ENCODE results near the gene NT5C3A. TPM values are rescaled to one million over a fixed set of nuclear protein-coding genes. Genes with fewer than 3 reads are reported as not detected.
"Not testable (repeated sequence)": the region's sequence is repeated elsewhere in the genome, so short reads cannot be mapped to it uniquely, and the experiment has no call there.

The NT5C3A gene
- total RNA-seq, 1 experiment from 2014 or later = 57.7 TPM

- Histone ChIP-seq H3K9me3 (ENCODE audit: low read depth, low read length, poor library complexity, severe bottlenecking) (no peaks in the 10 kb centered on the region), H3K36me3 (ENCODE audit: insufficient read depth, low read length, poor library complexity, severe bottlenecking) (peaks cover 29% of the 10 kb centered on the region), H3K27me3 (replicated peaks; ENCODE audit: insufficient read depth, low read depth, low read length, poor library complexity) (no peaks in the 10 kb centered on the region), H3K27ac (ENCODE audit: low read depth, low read length, poor library complexity, severe bottlenecking) (no peak overlapping the region), H3K4me3 (ENCODE audit: low read depth, low read length, poor library complexity, severe bottlenecking) (no peak overlapping the region), H3K4me1 (ENCODE audit: insufficient read depth, low read length, poor library complexity, severe bottlenecking) (no peaks in the 10 kb centered on the region)
- no peak for DNase-seq (ENCODE audit: low spot score)
- TF ChIP-seq EZH2 (IDR thresholded peaks at IDR 0.05; ENCODE audit: borderline replicate concordance, low read depth, low read length, poor library complexity, severe bottlenecking) = no peak
- no peak for TF ChIP-seq CTCF (conservative IDR thresholded peaks at IDR 0.05; ENCODE audit: low read depth, low read length)
- ChIA-PET CTCF (no interaction called here), POLR2A (ENCODE audit: low non-redundant PET) (no interaction called here)
- intact Hi-C loops (cut with micrococcal nuclease; ENCODE audit: unreplicated experiment) = no loop called here
- no TSS peak for BruUV-seq (replicated peaks)
These were observed 50.2 kb downstream of the NT5C3A start for GRCh38 chr7:33012364-33012763.

- H3K27me3 ChIP-seq (replicated peaks; ENCODE audit: insufficient read depth, low read depth, low read length, poor library complexity) = no peaks in the 10 kb centered on the region
- H3K9me3 ChIP-seq (ENCODE audit: low read depth, low read length, poor library complexity, severe bottlenecking) = no peaks in the 10 kb centered on the region
- CTCF ChIA-PET = no interaction called here
- no peak overlapping the region for H3K27ac ChIP-seq (ENCODE audit: low read depth, low read length, poor library complexity, severe bottlenecking)
- TF ChIP-seq CTCF (conservative IDR thresholded peaks at IDR 0.05; ENCODE audit: low read depth, low read length) = no peak
- TF ChIP-seq EZH2 (IDR thresholded peaks at IDR 0.05; ENCODE audit: borderline replicate concordance, low read depth, low read length, poor library complexity, severe bottlenecking) = no peak
- POLR2A ChIA-PET (ENCODE audit: low non-redundant PET) = no interaction called here
- H3K4me3 ChIP-seq (ENCODE audit: low read depth, low read length, poor library complexity, severe bottlenecking) = no peak overlapping the region
- peaks cover 16% of the 10 kb centered on the region for H3K36me3 ChIP-seq (ENCODE audit: insufficient read depth, low read length, poor library complexity, severe bottlenecking)
- DNase-seq (ENCODE audit: low spot score) = no peak
- intact Hi-C loops (cut with micrococcal nuclease; ENCODE audit: unreplicated experiment) = no loop called here
- no peaks in the 10 kb centered on the region for H3K4me1 ChIP-seq (ENCODE audit: insufficient read depth, low read length, poor library complexity, severe bottlenecking)
- BruUV-seq (replicated peaks) = no TSS peak
These were observed 52.8 kb downstream of the NT5C3A start for GRCh38 chr7:33009734-33010133.

- CTCF ChIA-PET; H3K27me3 ChIP-seq (replicated peaks; ENCODE audit: insufficient read depth, low read depth, low read length, poor library complexity); intact Hi-C loops (cut with micrococcal nuclease; ENCODE audit: unreplicated experiment); H3K9me3 ChIP-seq (ENCODE audit: low read depth, low read length, poor library complexity, severe bottlenecking); DNase-seq (ENCODE audit: low spot score); H3K27ac ChIP-seq (ENCODE audit: low read depth, low read length, poor library complexity, severe bottlenecking); H3K36me3 ChIP-seq (ENCODE audit: insufficient read depth, low read length, poor library complexity, severe bottlenecking); POLR2A ChIA-PET (ENCODE audit: low non-redundant PET); H3K4me1 ChIP-seq (ENCODE audit: insufficient read depth, low read length, poor library complexity, severe bottlenecking); H3K4me3 ChIP-seq (ENCODE audit: low read depth, low read length, poor library complexity, severe bottlenecking): not testable (repeated sequence)
- BruUV-seq (replicated peaks) = TSS peak; percentile 55
These were observed 56.9 kb downstream of the NT5C3A start for GRCh38 chr7:33005690-33006089.

GRCh38 chr7:33005193-33005592 is 57.4 kb downstream of the NT5C3A start:
- H3K9me3 ChIP-seq (ENCODE audit: low read depth, low read length, poor library complexity, severe bottlenecking); H3K27ac ChIP-seq (ENCODE audit: low read depth, low read length, poor library complexity, severe bottlenecking); DNase-seq (ENCODE audit: low spot score); H3K27me3 ChIP-seq (replicated peaks; ENCODE audit: insufficient read depth, low read depth, low read length, poor library complexity); H3K4me3 ChIP-seq (ENCODE audit: low read depth, low read length, poor library complexity, severe bottlenecking); BruUV-seq (replicated peaks); intact Hi-C loops (cut with micrococcal nuclease; ENCODE audit: unreplicated experiment); CTCF ChIA-PET; H3K36me3 ChIP-seq (ENCODE audit: insufficient read depth, low read length, poor library complexity, severe bottlenecking); POLR2A ChIA-PET (ENCODE audit: low non-redundant PET); H3K4me1 ChIP-seq (ENCODE audit: insufficient read depth, low read length, poor library complexity, severe bottlenecking): not testable (repeated sequence)

GRCh38 chr7:33004104-33004616 is 58.4 kb downstream of the NT5C3A start:
- intact Hi-C loops (cut with micrococcal nuclease; ENCODE audit: unreplicated experiment); H3K36me3 ChIP-seq (ENCODE audit: insufficient read depth, low read length, poor library complexity, severe bottlenecking); H3K27ac ChIP-seq (ENCODE audit: low read depth, low read length, poor library complexity, severe bottlenecking); DNase-seq (ENCODE audit: low spot score); H3K4me1 ChIP-seq (ENCODE audit: insufficient read depth, low read length, poor library complexity, severe bottlenecking); CTCF ChIA-PET; H3K27me3 ChIP-seq (replicated peaks; ENCODE audit: insufficient read depth, low read depth, low read length, poor library complexity); H3K4me3 ChIP-seq (ENCODE audit: low read depth, low read length, poor library complexity, severe bottlenecking); POLR2A ChIA-PET (ENCODE audit: low non-redundant PET); BruUV-seq (replicated peaks); H3K9me3 ChIP-seq (ENCODE audit: low read depth, low read length, poor library complexity, severe bottlenecking): not testable (repeated sequence)

- H3K27me3 ChIP-seq (replicated peaks; ENCODE audit: insufficient read depth, low read depth, low read length, poor library complexity); CTCF ChIA-PET; H3K27ac ChIP-seq (ENCODE audit: low read depth, low read length, poor library complexity, severe bottlenecking); POLR2A ChIA-PET (ENCODE audit: low non-redundant PET); BruUV-seq (replicated peaks); H3K4me3 ChIP-seq (ENCODE audit: low read depth, low read length, poor library complexity, severe bottlenecking); H3K4me1 ChIP-seq (ENCODE audit: insufficient read depth, low read length, poor library complexity, severe bottlenecking); DNase-seq (ENCODE audit: low spot score); H3K36me3 ChIP-seq (ENCODE audit: insufficient read depth, low read length, poor library complexity, severe bottlenecking); intact Hi-C loops (cut with micrococcal nuclease; ENCODE audit: unreplicated experiment); H3K9me3 ChIP-seq (ENCODE audit: low read depth, low read length, poor library complexity, severe bottlenecking): not testable (repeated sequence)
These were observed 59.5 kb downstream of the NT5C3A start for GRCh38 chr7:33003111-33003510.

Measured in A673 (cell line).